GM10847 (cell line): ENCODE results near the gene ADORA2A.

Experiments
- POLR2A ChIP-seq: IDR thresholded peaks from 2 replicates; pipeline ENCODE4 v1.6.1; 2011; ENCODE audit not compliant: insufficient read length; ENCODE audit errors: extremely low read depth

The ADORA2A gene

GRCh38 chr22:24420977-24421343, 6.4 kb upstream of the ADORA2A start:
- TF ChIP-seq POLR2A, result no peak

GRCh38 chr22:24421428-24421931, 5.9 kb upstream of the ADORA2A start:
- TF ChIP-seq POLR2A, result no peak

DNA sequence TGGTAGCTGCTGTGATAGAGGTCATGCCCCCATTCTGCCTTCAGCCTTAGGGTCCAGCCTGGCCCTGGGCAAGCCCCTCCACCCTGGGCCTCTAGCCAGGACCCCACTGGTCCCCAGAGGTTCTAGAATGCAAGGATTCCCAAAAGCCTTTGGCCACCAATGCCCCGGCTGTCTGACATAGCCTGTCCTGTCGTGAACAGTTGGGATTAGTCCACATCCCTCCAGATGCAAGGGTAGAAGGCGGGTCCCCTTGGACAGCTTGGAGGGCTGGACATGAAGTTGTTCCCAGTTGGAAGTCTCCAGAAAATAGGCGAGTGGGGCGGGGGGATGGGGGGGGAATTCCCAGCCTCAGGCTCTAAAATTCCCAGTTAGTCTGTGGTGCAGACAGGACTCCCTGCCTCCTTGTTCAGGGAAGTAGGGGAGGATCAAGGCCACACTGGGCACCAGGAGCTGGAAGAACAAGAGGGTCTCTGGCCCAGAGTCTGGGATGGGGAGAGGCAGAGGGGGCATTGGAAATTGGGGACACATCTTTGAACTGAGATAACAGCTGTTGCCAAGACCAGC, 5.2 kb upstream of the ADORA2A start:
- no peak for TF ChIP-seq POLR2A

GRCh38 chr22:24423519-24424000, 3.8 kb upstream of the ADORA2A start:
- TF ChIP-seq POLR2A, result no peak

DNA sequence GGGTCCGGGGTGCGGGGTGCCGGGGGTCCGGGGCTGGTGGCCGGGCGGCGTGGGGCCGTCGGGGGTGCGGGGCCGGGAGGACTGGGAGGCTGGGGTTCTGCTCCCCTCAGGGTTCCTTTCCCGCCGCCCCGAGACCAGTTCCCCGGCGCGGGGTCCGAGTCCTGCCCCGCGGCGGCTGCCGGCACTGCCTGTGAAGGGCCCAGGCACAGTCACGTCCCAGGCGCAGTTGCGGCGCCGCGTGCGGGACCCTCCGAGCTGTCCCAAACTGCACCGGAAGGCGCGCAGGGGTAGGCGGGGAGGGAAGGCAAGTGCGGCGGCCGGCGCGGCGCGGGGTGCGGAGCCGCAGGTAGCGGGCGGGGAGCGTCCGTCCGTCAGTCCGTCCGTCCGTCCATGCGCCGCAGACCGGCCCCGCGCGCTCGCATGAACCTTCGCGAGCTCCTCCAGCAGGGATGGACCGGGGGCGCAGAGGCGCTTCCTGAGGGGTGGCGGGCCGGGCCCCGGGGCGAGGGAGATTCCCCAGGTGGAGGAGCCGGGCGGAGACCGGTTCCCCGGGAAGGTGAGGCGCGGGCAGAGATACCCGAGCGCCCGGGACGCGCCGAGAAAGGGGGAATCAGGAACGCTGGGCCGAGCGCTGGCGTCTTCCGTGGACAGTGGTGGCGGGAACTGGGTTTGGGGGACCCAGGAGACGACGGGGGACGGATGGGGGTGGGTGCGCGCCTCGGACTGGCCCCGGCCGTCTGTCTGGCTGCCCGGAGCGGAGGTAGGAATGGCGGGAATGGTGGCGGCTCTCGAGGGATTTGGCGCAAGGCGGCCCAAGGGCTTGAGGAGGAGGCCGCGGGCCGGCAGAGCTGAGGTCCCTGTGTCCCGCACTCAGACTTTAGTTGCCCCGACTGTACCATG, 3.1 kb upstream of the ADORA2A start:
- no peak for TF ChIP-seq POLR2A

DNA sequence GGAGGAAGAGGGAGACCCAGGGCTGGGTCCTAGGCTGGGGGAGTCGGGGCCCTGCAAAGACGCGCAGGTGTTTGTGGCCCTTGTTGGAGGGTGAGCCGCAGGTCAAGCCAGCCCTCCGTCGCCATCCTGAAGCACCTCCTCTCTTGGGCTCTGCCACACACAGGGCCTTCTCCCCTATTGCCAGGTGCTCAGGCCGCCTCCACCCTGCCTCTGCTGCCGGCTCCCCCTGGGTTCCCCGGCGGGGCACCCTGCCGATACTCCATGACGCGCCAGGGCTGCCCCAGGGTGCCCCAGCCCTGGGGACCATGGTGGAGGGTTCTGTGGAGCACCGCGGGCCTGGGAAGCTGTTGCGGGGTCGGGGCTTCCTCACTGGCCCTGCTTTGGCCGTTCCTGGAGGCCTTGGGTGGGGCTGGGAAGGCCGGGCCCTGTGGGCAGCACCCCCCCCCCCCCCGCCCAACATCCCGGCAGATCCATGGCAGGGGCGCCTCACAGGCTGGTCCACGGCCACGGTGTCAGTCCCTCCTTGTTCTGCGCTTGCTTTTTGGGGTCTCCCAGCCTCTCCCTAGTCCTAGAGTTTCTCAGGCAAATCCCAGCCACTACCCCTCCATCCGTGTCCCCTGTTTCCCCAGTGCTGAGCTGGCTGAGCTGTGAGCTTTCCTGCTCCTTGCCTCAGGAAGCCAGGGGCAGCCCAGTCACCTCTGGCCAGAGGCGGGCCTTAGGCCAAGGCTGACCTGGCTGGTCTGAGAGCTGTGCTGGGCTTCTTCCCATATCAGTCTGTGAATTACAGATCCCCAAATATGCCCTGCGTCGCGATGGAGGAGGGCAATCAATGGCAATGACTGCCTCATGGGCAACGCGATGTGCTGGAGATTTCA, 2.3 kb upstream of the ADORA2A start:
- no peak for TF ChIP-seq POLR2A

- no peak for TF ChIP-seq POLR2A
Measured at GRCh38 chr22:24426436-24426835, 963 bp upstream of the ADORA2A start.

GRCh38 chr22:24426851-24427499, 424 bp upstream of the ADORA2A start:
- no peak for TF ChIP-seq POLR2A

DNA sequence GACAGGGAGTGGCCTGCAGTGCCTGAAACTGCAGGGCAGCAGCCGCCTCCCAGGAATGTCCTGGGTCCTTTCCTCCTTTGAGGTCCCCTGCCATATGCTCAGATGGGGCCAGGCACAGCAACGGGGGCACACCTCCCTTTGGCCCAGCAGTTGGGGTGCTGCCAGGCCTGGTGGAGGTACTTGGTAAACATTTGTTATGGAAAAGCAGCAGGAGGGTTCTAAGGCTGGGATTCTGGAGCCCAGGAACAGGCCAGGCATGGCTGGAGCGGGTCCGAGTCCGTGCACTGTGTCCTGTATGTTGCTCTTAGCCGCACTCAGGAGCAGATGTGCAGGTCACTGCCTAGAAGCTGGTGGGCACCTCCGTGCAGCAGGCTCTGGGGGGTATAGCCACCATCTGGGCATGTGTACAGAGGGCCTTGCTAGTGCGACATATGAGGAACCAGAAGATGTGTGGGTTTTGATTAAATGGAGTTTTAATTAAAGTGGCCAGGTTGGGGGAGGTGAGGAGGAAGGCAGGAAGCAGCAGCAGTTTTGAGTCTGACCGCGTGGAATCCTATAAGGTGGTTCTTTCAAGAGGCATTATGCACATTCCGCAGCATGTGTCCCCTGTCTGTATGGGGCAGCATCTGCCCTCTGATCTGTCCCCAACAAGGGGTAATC, 1.5 kb downstream of the ADORA2A start:
- no peak for TF ChIP-seq POLR2A

- TF ChIP-seq POLR2A, result no peak
Measured at GRCh38 chr22:24429411-24430365, 2.3 kb downstream of the ADORA2A start.

DNA sequence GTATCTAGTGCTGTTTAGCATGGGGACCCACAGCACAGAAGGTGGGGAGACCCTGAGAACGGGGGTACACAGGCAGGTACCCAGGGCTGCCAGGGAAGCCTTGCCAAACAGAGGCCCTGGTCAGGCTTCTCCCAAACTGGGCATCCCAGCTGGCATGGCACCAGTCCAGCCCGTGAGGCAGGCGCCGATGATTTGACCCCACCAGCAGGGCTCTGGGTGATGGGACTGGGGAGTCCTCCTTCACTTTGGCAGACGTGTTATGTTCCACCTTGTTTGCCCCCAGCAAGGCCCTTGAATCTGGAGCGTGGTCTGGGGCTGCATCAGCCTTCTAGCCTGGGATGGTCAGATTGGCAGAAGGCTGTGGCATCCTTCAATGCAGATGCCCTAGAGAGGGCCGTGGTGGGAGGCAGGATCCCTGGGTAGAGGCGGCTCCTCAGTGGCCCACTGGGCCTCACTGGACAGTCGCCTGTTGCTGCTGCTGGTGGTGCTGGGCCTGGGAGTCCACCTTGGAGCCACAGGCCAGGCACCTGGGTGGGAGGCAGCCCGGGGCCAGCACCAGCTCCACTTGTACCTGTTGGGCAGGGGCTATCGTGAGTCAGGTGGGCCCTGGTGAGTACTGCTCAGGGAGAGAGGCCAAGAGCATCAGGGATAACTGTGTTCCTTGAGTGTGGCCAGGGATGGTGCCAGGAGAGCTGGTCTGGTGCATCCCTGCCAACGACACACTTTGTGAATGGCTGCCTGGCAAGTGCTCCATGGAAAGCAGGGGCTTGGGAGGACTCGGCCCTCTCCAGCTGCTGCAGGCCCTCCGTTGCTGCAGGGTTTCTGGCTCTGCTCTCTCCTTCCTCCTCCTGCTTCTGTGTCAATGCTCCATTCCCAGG, 3.3 kb downstream of the ADORA2A start:
- TF ChIP-seq POLR2A, result no peak

GRCh38 chr22:24431309-24432034, 4.1 kb downstream of the ADORA2A start:
- no peak for TF ChIP-seq POLR2A
